IPS-18c (cell line): ENCODE results near the gene TUBA3E.
A peak's percentile ranks its signal among the peaks of the same experiment; 100 is the strongest.
"Not testable (repeated sequence)": the region's sequence is repeated elsewhere in the genome, so short reads cannot be mapped to it uniquely, and the experiment has no call there.

Experiments used
- H3K4me3 ChIP-seq: 2 replicates; pipeline ENCODE4 v1.7.0; 2013; ENCODE audit warnings: low read depth, mild to moderate bottlenecking, low read length, moderate library complexity; ENCODE audit not compliant: insufficient read depth
- H3K9me3 ChIP-seq: one replicate; pipeline ENCODE4 v1.6.1; 2013; ENCODE audit warnings: mild to moderate bottlenecking, low read length, moderate library complexity; ENCODE audit not compliant: control insufficient read depth, insufficient read depth

TUBA3E gene

DNA sequence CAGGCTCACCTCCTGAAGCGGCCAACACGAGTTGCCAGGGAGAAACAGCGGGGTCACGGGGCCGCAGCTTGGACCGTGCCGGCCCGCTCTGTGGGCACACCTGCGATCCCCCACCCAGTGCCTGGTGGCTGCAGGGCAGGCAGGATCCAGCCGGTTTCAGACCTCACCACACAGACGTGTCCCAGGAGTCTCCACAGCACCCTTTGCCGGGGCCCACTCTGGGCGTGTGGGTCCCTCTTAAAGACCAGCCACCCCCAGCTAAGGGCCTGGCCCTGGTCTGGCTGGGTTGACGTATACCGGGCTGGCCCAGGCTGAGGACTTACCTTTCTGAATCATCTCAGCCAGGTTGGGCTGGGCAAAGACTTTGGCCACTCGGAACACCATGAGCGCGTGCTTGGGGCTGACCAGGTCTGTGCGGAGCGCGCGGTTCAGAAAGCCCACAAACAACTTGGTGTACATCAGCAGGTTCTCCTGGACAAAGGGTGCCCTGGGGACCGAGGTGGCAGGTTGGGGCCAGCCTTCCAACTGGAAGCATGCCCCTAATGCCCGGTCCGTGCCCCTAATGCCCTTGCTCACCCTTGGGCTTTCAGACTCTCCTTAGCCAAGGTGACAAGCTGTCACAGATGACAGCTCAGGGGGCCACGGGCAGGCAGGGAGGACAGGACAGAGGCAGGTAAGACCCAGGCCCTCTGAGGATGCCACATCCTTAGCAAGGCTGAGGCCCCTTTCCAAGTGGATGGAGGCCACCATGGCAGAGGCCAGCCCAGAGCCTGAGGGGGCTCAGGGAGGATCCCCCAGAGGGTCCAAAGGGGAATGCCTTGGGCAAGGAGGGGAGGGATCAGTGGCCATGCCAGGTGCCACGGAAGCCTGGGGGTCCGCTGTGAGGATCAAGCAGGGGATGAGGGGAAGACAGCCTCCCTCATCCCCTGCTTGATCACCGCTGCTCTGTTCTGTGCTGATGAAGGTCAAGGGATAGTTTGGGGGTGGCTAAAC, 43.2 kb downstream of the TUBA3E start:
- no peak overlapping the region for H3K4me3 ChIP-seq
- no peaks in the 10 kb centered on the region for H3K9me3 ChIP-seq

GRCh38 chr2:130154423-130154770, 43.8 kb downstream of the TUBA3E start:
- not testable (repeated sequence) for H3K4me3 ChIP-seq

DNA sequence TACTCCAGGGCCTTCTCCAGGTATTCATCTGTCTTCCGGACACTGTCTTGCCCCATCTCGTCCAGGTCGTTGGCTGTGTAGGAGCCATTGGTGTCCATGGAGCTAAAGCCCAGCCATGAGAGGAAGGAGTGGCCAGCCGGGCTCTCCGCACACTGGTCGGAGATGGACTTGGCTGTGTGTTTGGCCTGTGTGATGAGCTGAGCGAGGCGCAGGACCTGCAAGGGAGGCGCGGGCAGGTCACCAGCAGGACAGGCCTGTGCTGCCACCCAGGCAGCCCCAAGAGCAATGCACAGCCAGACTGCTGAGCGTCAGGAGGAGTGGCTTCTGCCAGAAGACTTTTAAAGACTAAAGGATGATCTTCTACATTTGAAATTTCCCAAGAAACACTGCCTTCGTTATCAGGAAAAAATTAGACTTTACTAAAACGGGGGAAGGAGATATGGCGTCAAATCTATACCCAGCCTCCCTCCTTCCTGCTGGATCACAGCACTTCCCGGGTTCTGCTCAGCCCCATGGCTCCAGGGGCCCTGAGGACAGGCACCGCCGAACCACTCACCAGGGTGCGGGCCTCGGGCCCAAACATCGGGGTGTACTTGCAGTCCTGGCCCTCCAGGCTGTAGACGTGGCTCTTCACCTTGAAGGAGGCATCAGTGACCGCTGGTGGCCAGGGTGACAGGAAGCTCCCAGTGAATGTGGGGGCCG, 44.4 kb downstream of the TUBA3E start:
- H3K4me3 ChIP-seq, result not testable (repeated sequence)

More at GRCh38 chr2:130154423-130154770, 43.8 kb downstream of the TUBA3E start:
- not testable (repeated sequence) for H3K9me3 ChIP-seq

GRCh38 chr2:130152816-130153595, 45.2 kb downstream of the TUBA3E start:
- no peak overlapping the region for H3K4me3 ChIP-seq
- no peaks in the 10 kb centered on the region for H3K9me3 ChIP-seq

More for the DNA sequence above, 44.4 kb downstream of the TUBA3E start:
- not testable (repeated sequence) for H3K9me3 ChIP-seq

- not testable (repeated sequence) for H3K4me3 ChIP-seq, H3K9me3 ChIP-seq
These were observed 46.0 kb downstream of the TUBA3E start for GRCh38 chr2:130152136-130152815.

GRCh38 chr2:130151145-130151512, 47.1 kb downstream of the TUBA3E start:
- H3K9me3 ChIP-seq, H3K4me3 ChIP-seq: not testable (repeated sequence)

DNA sequence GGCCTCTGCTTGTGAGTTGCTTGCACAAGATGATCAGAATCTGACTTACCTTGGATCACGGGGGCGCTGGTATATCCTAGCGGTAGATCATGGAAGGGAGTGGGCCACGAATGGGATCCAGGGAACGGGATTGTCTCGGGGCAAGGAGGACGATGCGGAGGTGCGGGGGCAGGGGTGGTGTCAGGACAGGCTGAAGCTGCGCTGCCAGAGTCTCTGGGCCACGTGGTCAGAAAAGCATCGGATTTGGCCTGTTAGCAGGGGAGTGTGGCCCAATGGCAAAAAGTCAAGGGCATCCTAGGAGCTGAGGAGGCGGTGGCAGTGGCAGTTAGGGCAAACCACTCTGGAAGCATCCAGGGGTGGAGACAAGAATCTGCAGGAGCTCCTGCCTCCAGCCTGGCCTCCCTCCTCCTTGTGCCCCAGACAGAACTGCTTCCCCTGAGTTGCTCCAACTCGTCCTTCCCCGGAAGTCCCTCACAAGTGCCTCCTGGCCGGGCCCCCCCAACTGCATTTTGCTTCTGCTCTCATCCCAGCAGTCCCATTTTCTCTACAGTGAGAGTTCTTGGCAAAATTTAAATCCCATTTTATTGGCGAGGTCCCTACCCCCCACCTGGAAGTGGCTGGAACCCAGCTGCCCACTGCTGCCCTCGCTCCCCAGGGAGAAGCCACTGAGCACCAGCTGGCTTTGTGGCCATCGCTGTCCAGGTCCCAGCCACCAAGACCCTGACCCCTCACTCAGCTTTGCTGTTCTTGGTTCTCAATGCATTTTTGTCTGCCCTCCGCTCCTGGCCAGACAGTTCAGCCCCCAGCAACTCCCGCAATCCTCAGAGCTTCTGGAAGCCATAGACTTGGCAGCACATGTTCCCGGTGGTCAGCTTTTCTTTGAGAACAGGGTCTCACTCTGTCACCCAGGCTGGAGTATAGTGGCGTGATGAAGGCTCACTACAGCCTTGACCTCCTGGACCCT, 47.8 kb downstream of the TUBA3E start:
- H3K4me3 ChIP-seq, result no peak overlapping the region
- H3K9me3 ChIP-seq, result no peaks in the 10 kb centered on the region

- not testable (repeated sequence) for H3K4me3 ChIP-seq, H3K9me3 ChIP-seq
These were observed 49.7 kb downstream of the TUBA3E start for GRCh38 chr2:130148515-130148914.

DNA sequence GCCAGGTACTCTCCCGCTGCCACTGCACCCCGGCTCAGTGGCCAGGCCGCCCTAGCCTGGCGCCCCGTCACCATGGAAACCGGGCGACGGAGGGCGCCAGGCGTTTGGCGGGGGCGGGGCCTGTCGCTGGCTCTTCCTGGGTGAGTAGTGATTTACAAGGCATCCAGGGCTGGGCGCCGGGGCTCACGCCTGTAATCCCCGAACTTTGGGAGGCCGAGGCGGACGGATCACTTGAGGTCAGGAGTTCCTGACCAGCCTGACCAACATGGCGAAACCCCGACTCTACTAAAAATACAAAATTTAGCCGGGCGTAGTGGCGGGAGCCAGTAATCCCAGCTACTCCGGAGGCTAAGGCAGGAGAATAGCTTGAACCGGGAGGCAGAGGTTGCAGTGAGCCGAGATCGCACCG, 53.2 kb downstream of the TUBA3E start, which contains the start of gene CCDC74B:
Gene CCDC74B (minus strand): TSS at position 107 of the 409 bp plus-strand sequence. CDS start 116 bp downstream, outside the sequence.
- peak within 1 kb of the TSS; percentile 36; the same call in 1 of the 2 replicates for H3K4me3 ChIP-seq

DNA sequence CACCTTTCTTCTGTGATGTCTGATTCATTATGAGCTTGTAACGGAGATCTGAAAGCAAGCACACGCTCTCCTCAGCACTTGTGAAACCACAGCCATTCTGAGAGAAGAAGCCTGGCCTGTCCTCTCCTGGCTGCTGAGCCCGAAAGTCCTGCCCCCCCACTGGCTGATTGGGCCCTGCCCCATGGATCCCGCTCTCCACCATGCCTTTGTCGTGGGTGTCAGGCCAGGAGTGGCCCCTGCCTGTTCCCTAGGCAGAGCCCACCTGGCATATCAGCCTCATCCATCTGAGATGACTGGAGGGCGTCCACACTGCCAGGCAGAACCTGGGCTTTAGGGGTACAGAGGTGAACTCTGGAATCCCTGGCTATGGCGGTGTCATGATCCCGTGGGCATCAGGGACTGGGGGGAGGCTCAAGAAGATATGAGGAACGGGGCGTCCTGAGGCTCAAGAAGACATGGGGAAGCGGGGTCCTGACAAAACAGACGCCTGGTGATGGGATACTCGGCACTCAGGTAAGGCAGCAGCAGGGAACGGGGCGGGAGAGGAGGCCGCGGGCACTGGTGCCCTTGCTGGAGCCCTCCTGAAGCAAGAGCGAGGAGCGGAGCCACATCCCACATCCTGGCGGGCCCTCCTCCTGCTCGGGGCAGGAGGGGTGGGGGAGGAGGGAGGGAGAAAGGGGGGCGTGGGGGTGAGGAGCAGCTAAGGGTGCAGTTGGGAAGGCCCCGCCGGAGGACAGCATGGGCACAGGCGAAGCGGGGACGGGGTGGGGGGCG, 54.8 kb downstream of the TUBA3E start:
- H3K9me3 ChIP-seq, result not testable (repeated sequence)
- peak overlapping the region; percentile 24; the same call in 1 of the 2 replicates for H3K4me3 ChIP-seq

More for the DNA sequence above, 53.2 kb downstream of the TUBA3E start, which contains the start of gene CCDC74B:
- H3K9me3 ChIP-seq, result not testable (repeated sequence)

DNA sequence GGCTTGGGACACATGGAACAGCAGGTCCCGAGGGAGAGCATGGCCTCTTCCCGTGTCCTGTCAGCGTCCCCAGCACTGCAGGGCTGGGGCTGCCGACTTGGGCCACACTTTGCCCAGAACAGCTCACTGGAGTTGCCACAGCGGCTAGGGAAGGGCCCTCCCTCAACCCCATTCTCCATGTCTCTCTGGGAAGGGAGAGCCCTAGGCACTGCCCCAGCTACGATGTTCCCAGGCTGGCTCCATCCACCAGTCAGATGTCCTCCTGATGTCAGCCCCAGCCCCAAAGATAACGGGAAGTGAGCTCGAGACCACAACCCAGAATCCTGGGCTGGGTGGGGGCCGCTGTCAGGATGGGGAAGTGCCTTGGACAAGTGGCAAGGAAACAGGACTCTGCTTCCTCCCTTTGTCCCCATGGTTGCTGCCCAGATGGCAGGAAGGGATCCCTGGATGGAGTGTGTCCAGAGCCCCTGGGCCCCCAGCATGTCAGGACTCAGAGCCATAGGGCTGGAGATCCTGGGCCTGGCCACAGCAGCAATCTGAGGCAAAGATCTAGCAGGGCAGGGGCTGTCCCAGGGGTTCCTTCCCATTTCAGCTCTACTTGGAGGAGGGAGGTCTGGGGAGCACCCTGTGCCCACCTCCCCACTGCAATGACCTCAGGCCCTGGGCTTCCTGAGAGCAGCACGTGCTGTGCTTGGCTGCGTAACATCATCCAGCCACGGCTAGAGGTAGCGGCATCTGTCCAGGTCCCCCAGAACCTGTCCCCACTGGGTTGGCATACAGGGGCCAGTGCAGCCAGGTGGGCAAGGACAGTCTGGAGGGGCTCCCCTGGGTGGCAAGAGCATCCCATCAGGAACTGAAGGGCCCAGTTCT, 55.6 kb downstream of the TUBA3E start:
- not testable (repeated sequence) for H3K4me3 ChIP-seq, H3K9me3 ChIP-seq
